Loucy (cell line): ENCODE data around the gene NDUFAF3.
A peak's percentile ranks its signal among the peaks of the same experiment; 100 is the strongest.

Experiments
- H2AFZ ChIP-seq: fragments of 200-600 bp; sonication (generic); 2 replicates; pipeline ENCODE4 v1.6.0; 2016; ENCODE audit warnings: antibody characterized with exemption, mild to moderate bottlenecking, low read length, moderate library complexity
- H3F3A ChIP-seq: fragments of 200-600 bp; 2 replicates; pipeline ENCODE4 v1.6.0; 2016; ENCODE audit warnings: antibody characterized with exemption, low read depth, mild to moderate bottlenecking
- H3K27me3 ChIP-seq: fragments of 200-600 bp; sonication (generic); 2 replicates; pipeline ENCODE4 v1.6.1; 2014; ENCODE audit warnings: low read length, mild to moderate bottlenecking; ENCODE audit not compliant: insufficient read depth, poor library complexity, severe bottlenecking
- H3K36me3 ChIP-seq: fragments of 200-600 bp; sonication (generic); 2 replicates; pipeline ENCODE4 v1.6.1; 2016; ENCODE audit warnings: low read length; ENCODE audit not compliant: insufficient read depth
- H3K4me1 ChIP-seq: fragments of 200-600 bp; sonication (generic); 2 replicates; pipeline ENCODE4 v1.5.1; 2014; ENCODE audit warnings: low read length, mild to moderate bottlenecking; ENCODE audit not compliant: insufficient read depth, poor library complexity, severe bottlenecking
- H3K4me2 ChIP-seq: fragments of 200-600 bp; sonication (generic); 2 replicates; pipeline ENCODE4 v1.6.0; 2014; ENCODE audit warnings: antibody characterized with exemption, low read length, low read depth, mild to moderate bottlenecking; ENCODE audit not compliant: poor library complexity, severe bottlenecking
- H3K4me3 ChIP-seq: fragments of 200-600 bp; sonication (generic); 2 replicates; pipeline ENCODE4 v1.5.1; 2014; ENCODE audit warnings: low read length, mild to moderate bottlenecking, mixed read lengths; ENCODE audit not compliant: poor library complexity, severe bottlenecking
- H3K79me2 ChIP-seq: fragments of 200-600 bp; sonication (generic); 2 replicates; pipeline ENCODE4 v1.6.1; 2014; ENCODE audit warnings: low read length; ENCODE audit not compliant: insufficient read depth
- H3K9ac ChIP-seq: fragments of 200-600 bp; sonication (generic); 2 replicates; pipeline ENCODE4 v1.6.0; 2014; ENCODE audit warnings: mild to moderate bottlenecking, low read depth, low read length, moderate library complexity; ENCODE audit not compliant: poor library complexity, severe bottlenecking
- H3K9me2 ChIP-seq: fragments of 200-600 bp; sonication (generic); replicated peaks from 2 replicates; pipeline ENCODE4 v1.6.1; 2016; ENCODE audit warnings: low read depth, low read length, mixed read lengths
- H3K9me3 ChIP-seq: fragments of 200-600 bp; sonication (generic); 2 replicates; pipeline ENCODE4 v1.6.1; 2014; ENCODE audit warnings: mild to moderate bottlenecking, antibody characterized with exemption, low read length, low read depth; ENCODE audit not compliant: insufficient read depth
- H4K20me1 ChIP-seq: fragments of 200-600 bp; sonication (generic); 2 replicates; pipeline ENCODE4 v1.6.0; 2014; ENCODE audit warnings: antibody characterized with exemption, low read length, mild to moderate bottlenecking; ENCODE audit not compliant: insufficient read depth, poor library complexity, severe bottlenecking
- CTCF ChIP-seq: fragments of 200-600 bp; sonication (generic); conservative IDR thresholded peaks from 2 replicates; pipeline ENCODE4 v1.5.1; 2014; ENCODE audit warnings: mild to moderate bottlenecking, antibody characterized with exemption, low read length
- EZH2phosphoT487 ChIP-seq: fragments of 200-600 bp; IDR thresholded peaks from 2 replicates; pipeline ENCODE4 v1.6.1; 2018; ENCODE audit warnings: antibody characterized with exemption, mild to moderate bottlenecking, moderate library complexity, borderline replicate concordance

NDUFAF3 gene

DNA sequence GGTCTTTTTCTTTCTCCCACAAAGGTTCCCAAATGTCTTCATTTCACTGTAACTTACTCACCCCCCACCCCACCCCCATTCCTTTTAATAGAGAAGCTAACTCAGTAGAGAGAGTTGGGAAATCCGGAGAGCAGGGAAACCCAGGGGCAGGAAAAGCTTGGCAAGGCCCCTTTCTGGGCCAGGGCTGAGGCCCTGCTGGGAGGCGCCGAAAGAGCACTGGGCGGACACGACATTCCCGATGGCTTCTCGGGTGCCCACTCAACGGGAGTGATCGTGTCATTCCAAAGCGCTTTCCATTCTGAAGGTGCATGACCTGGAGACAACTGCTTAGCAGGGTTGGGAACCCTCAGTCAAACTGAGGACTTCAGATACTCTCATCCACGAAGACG is 2.0 kb upstream of the NDUFAF3 start:
- peaks cover 3% of the 10 kb centered on the region; the same call in 1 of the 2 replicates for H3F3A ChIP-seq
- TF ChIP-seq EZH2phosphoT487 (no peak), CTCF (no peak)

DNA sequence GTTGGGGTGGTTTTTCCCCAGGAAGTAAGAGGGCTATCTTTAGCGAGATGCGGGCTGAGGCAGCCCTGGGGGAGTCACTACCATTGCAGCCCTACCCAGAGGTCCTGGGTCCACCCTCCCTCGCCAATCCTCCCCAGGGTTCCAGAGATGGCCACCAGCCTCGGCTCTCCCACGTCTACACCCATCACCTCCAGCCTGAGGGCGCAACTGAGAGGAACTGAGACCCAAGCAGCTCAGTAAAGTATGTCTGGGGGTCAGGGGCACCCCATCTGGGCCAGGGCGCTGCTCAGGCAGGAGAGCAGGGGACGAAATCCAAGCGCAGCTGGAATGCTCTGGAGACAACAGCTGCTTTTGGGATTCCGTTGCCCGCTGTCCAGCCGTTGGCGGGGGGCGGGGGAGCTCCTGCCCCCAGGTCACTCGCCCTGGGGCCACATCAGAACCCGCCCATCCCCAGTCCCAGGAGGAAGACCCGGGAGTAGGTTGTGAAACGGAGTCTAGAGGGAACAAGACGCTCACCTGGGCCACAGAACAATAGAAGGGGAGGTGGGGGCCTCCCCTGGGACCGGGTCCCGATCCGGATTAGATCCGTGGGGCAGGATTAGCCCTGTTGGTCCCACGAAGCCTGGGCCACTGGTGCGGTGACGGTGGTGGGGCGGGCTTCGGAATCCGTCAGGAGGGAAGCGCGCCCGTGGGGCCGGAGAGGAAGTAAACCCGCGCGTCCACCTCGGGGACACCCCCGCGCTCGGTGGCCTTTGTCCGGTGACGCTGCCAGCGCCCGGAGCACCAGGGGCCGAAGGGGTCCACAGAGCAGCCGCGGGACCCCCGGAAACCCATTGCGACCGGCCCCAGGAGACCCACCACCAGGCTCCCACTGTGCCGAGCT is 1.4 kb upstream of the NDUFAF3 start:
- Histone ChIP-seq H3K4me1 (peaks cover 32% of the 10 kb centered on the region), H3F3A (peaks cover 3% of the 10 kb centered on the region; the same call in 1 of the 2 replicates), H3K9me2 (no peaks in the 10 kb centered on the region), H3K36me3 (peaks cover 35% of the 10 kb centered on the region; the same call in 1 of the 2 replicates), H4K20me1 (peaks cover 65% of the 10 kb centered on the region), H3K4me2 (peak overlapping the region; percentile 92), H3K9me3 (no peaks in the 10 kb centered on the region), H3K4me3 (peak overlapping the region; percentile 91), H3K9ac (peak overlapping the region; percentile 98), H3K79me2 (peaks cover 64% of the 10 kb centered on the region), H3K27me3 (no peaks in the 10 kb centered on the region), H2AFZ (no peak overlapping the region)
- TF ChIP-seq CTCF (no peak), EZH2phosphoT487 (no peak)

More for the DNA sequence above, 2.0 kb upstream of the NDUFAF3 start:
- Histone ChIP-seq H3K4me1 (peaks cover 26% of the 10 kb centered on the region), H3K36me3 (peaks cover 35% of the 10 kb centered on the region; the same call in 1 of the 2 replicates), H3K79me2 (peaks cover 61% of the 10 kb centered on the region), H2AFZ (no peak overlapping the region), H3K4me2 (peak overlapping the region; percentile 92), H4K20me1 (peaks cover 61% of the 10 kb centered on the region), H3K9me2 (no peaks in the 10 kb centered on the region), H3K27me3 (no peaks in the 10 kb centered on the region), H3K9me3 (no peaks in the 10 kb centered on the region), H3K4me3 (peak overlapping the region; percentile 91), H3K9ac (peak overlapping the region; percentile 98)

DNA sequence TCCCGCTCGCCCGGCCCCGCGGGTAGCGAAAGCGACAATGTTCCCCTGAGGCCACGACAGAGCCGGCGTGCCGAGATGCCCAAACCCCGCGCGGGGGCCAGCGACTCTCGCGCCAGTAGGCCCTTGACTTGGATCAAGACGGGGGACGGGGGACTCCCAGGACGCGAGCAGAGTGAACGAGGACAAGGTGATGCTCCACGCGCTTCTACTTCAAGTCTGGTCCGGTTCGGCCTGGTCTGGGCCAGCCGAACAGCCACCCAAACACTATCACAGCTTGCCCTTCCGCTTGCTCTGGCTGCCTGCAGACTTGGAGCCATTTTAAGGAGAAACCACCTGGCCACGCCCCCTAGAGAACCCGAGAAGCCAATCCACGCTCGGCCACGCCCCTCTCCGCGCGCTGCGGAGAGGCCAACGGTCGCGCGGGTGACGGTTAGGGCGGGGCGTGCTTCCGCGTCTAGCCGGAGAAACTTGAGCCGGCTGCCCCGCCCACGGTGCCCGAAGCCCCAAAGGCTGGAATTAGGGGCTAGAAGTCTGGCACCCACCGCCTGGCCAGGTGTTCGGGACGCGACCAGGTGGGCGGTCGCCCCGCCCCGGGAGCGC is 608 bp upstream of the NDUFAF3 start:
- Histone ChIP-seq H3K9ac (peak overlapping the region; percentile 98), H3K9me3 (no peaks in the 10 kb centered on the region), H3K4me1 (peaks cover 40% of the 10 kb centered on the region), H4K20me1 (peaks cover 68% of the 10 kb centered on the region), H3K27me3 (no peaks in the 10 kb centered on the region), H3K36me3 (peaks cover 35% of the 10 kb centered on the region; the same call in 1 of the 2 replicates), H3K79me2 (peaks cover 71% of the 10 kb centered on the region), H3F3A (peaks cover 3% of the 10 kb centered on the region; the same call in 1 of the 2 replicates), H3K4me3 (peak overlapping the region; percentile 91), H3K4me2 (peak overlapping the region; percentile 92), H2AFZ (peak overlapping the region; percentile 87), H3K9me2 (no peaks in the 10 kb centered on the region)
- no peak for TF ChIP-seq CTCF
- TF ChIP-seq EZH2phosphoT487, result no peak
